Ovary (tissue), 9 donors: ENCODE results near the gene HOMER1. TPM values are rescaled to one million over a fixed set of nuclear protein-coding genes. Genes with fewer than 3 reads are reported as not detected.

Experiments
- DNase-seq, 5 donors: peaks; one replicate each; pipeline ENCODE4 v3.0.0-alpha.2; 2019 to 2020
- H3K27ac ChIP-seq, 2 donors: fragments of 200-600 bp; one replicate each; pipeline versions ENCODE4 v1.5.1 to v1.8.0; 2019 to 2022
- H3K27me3 ChIP-seq: fragments of 200-600 bp; one replicate; pipeline ENCODE4 v1.8.0; 2022
- H3K36me3 ChIP-seq: fragments of 200-600 bp; sonication (generic); one replicate; pipeline ENCODE4 v1.5.1; 2019
- H3K4me1 ChIP-seq: one replicate; pipeline ENCODE4 v1.8.1; 2013; ENCODE audit warnings: mild to moderate bottlenecking, moderate library complexity; ENCODE audit not compliant: insufficient read depth
- H3K4me3 ChIP-seq: fragments of 200-600 bp; sonication (generic); one replicate; pipeline ENCODE4 v1.5.1; 2017
- H3K9me3 ChIP-seq, 2 donors: fragments of 200-600 bp in 1 of 2; sonication (generic) in 1 of 2; one replicate each; pipeline versions ENCODE4 v1.5.1 to v1.8.1; 2013 to 2019; ENCODE audit warnings: mild to moderate bottlenecking in 1 of 2, moderate library complexity in 1 of 2
- EP300 ChIP-seq: sonication (generic); formaldehyde crosslinking; IDR thresholded peaks from one replicate; pipeline ENCODE4 v1.6.1; 2017; ENCODE audit warnings: antibody characterized with exemption
- POLR2A ChIP-seq: fragments of 450-650 bp; IDR thresholded peaks from one replicate; pipeline ENCODE4 v1.6.1; 2017; ENCODE audit warnings: antibody characterized with exemption, mild to moderate bottlenecking, moderate library complexity
- WGBS, 3 donors: extraction: QIAGEN DNeasy Blood & Tissue Kit in 1 of 3; methylation state at CpG; one replicate each; pipeline versions ENCODE4 v1.1.5 to v1.1.7; 2013 to 2017; 5-methylcytosine and 5-hydroxymethylcytosine counted together
- intact Hi-C, 4 donors: fragments of 100-400 bp; cut with DNase I; formaldehyde crosslinking; loops; one replicate each; pipeline versions ENCODE4 v1.11.0 to v1.15.1; 2022 to 2023
- polyA plus RNA-seq, 2 donors: library from polyadenylated mRNA; stranded (reverse); fragments of 200-250 nt in 1 of 2; fragments of 350-450 nt in 1 of 2; fragmentation: Illumina TruSeq in 1 of 2; extraction: RNeasy Lipid Tissue Mini Kit (QIAGEN cat#74804) in 1 of 2; gene quantifications; one replicate each; pipeline ENCODE4 v1.2.3, GENCODE V29; 2013 to 2014
- small RNA-seq: library from RNA; depleted of rRNA; stranded (forward); fragments of <200 nt; gene quantifications from one replicate; pipeline ENCODE3, GENCODE V24; 2016
- total RNA-seq, 7 donors: library from RNA; depleted of rRNA in 2 of 7; stranded (reverse); fragments of >200 nt in 2 of 7; fragmentation: NEBNext Ultra II Directional in 3 of 7; extraction: Animal tissue kit (Norgen Biotek cat#: 25700) in 3 of 7; gene quantifications; one replicate each; pipeline versions ENCODE4 v1.1.0 to v1.2.4, GENCODE V29; 2016 to 2023
- TF ChIP-seq, protein P1 (sequence below), 3 donors: fragments of 450-650 bp in 2 of 3; fragments of 200-600 bp in 1 of 3; IDR thresholded peaks; one replicate each; pipeline versions ENCODE4 v1.5.1 to v1.8.0; 2016 to 2022; ENCODE audit warnings: antibody characterized with exemption in 3 of 3, mild to moderate bottlenecking in 1 of 3
- donor health status: DM: no; HTN: no; CAD: no; lungs with moderate emphysema.
- donor health status: DM: no; HTN: no; CAD: no.
- donor health status: Bipolar disorder and iron deficiency.
- donor health status: DM: yes; HTN: yes; CAD: no.
- donor health status: DM: no; HTN: no; CAD: no.
- donor health status: DM: yes; HTN: yes; CAD: no.

The HOMER1 gene
- total and polyA plus RNA-seq, 9 donors, result 1.8 to 37.8 (median 10.9) TPM

- no peak overlapping the region for H3K4me3 ChIP-seq
- 85 to 93% (median 90%) methylated on average over 6 of the region's 6 CpGs for WGBS, 3 donors
- H3K36me3 ChIP-seq, result no peaks in the 10 kb centered on the region
- no peaks in the 10 kb centered on the region for H3K27me3 ChIP-seq
- H3K27ac ChIP-seq, result no peak overlapping the region
- no peaks in the 10 kb centered on the region for H3K4me1 ChIP-seq
- no peaks in the 10 kb centered on the region for H3K9me3 ChIP-seq
- intact Hi-C loops, result no loop called here
- DNase-seq, result no peak
- TF ChIP-seq, protein P1, sequence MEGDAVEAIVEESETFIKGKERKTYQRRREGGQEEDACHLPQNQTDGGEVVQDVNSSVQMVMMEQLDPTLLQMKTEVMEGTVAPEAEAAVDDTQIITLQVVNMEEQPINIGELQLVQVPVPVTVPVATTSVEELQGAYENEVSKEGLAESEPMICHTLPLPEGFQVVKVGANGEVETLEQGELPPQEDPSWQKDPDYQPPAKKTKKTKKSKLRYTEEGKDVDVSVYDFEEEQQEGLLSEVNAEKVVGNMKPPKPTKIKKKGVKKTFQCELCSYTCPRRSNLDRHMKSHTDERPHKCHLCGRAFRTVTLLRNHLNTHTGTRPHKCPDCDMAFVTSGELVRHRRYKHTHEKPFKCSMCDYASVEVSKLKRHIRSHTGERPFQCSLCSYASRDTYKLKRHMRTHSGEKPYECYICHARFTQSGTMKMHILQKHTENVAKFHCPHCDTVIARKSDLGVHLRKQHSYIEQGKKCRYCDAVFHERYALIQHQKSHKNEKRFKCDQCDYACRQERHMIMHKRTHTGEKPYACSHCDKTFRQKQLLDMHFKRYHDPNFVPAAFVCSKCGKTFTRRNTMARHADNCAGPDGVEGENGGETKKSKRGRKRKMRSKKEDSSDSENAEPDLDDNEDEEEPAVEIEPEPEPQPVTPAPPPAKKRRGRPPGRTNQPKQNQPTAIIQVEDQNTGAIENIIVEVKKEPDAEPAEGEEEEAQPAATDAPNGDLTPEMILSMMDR (IDR thresholded peaks at IDR 0.05), result no peak
- TF ChIP-seq EP300, result no peak
- no peak for TF ChIP-seq POLR2A
These were observed 167.5 kb downstream of the HOMER1 start for GRCh38 chr5:79346420-79346824.

GRCh38 chr5:79333852-79334557 is 179.9 kb downstream of the HOMER1 start:
- H3K9me3 ChIP-seq, result no peaks in the 10 kb centered on the region
- intact Hi-C loops, result no loop called here
- H3K36me3 ChIP-seq, result no peaks in the 10 kb centered on the region
- no peak overlapping the region for H3K4me3 ChIP-seq
- H3K27ac ChIP-seq, result no peak overlapping the region
- TF ChIP-seq, protein P1 (IDR thresholded peaks at IDR 0.05), result no peak
- H3K27me3 ChIP-seq, result no peaks in the 10 kb centered on the region
- no peak for DNase-seq
- no peaks in the 10 kb centered on the region for H3K4me1 ChIP-seq
- 73 to 84% (median 79%) methylated on average over 10 of the region's 10 CpGs for WGBS, 3 donors

DNA sequence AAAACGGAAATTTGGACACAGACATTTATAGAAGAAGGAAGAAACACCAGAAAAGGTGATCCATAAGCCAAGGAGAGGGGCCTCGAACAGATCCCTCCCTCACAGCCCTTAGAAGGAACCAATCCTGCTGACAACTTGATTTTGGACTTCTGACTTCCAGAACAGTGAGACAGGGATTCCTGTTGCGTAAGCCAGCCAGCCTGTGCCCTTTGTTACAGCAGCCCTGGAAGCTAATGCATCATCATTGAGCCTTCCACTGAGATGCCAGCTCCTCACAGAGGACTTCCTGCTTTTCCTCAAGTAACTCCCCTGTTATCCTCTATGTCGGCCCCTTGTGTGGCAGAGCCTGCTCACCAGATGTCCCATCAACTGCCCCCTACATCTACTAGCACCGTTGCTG is 183.9 kb downstream of the HOMER1 start:
- Histone ChIP-seq H3K4me1 (no peaks in the 10 kb centered on the region), H3K27ac (no peak overlapping the region), H3K36me3 (no peaks in the 10 kb centered on the region), H3K4me3 (no peak overlapping the region), H3K27me3 (no peaks in the 10 kb centered on the region), H3K9me3 (no peaks in the 10 kb centered on the region)
- TF ChIP-seq POLR2A (no peak), EP300 (no peak)
- TF ChIP-seq, protein P1 (IDR thresholded peaks at IDR 0.05), result no peak
- WGBS, 3 donors, result 83 to 86% (median 84%) methylated on average over 5 of the region's 5 CpGs
- intact Hi-C loops, result no loop called here
- no peak for DNase-seq

- no peak for TF ChIP-seq POLR2A
- no peak for TF ChIP-seq EP300
- Histone ChIP-seq H3K36me3 (no peaks in the 10 kb centered on the region), H3K4me1 (no peaks in the 10 kb centered on the region), H3K27ac (no peak overlapping the region), H3K9me3 (no peaks in the 10 kb centered on the region), H3K27me3 (no peaks in the 10 kb centered on the region), H3K4me3 (no peak overlapping the region)
- no peak for DNase-seq
- intact Hi-C loops, result no loop called here
- 86 to 93% (median 88%) methylated on average over 4 of the region's 4 CpGs for WGBS, 3 donors
These were observed 184.5 kb downstream of the HOMER1 start for GRCh38 chr5:79329453-79329852.

Small RNA genes lying within 50 kb of the gene (small RNA-seq; reads per million reads assigned to genes)
- not detected for gene RF00019

Other genes starting within 250 kb of the HOMER1 start
- 10 to 100 TPM; 65.5 to 98.1 (median 75.3) TPM for gene TENT2, start 98.3 kb upstream of the HOMER1 start, total RNA-seq
- gene TENT2, start 98.3 kb upstream of the HOMER1 start, polyA plus RNA-seq, result 10 to 100 TPM; 24.0 to 37.0 TPM
- gene CMYA5, start 175.7 kb upstream of the HOMER1 start, total RNA-seq, result 10 to 100 TPM; 27.3 to 65.6 (median 42.9) TPM
- 10 to 100 TPM; 13.7 to 15.1 TPM for gene CMYA5, start 175.7 kb upstream of the HOMER1 start, polyA plus RNA-seq